ENCODE data around the gene GBA3. TPM values are rescaled to one million over a fixed set of nuclear protein-coding genes. Genes with fewer than 3 reads are reported as not detected.

GBA3 gene
- total and polyA plus RNA-seq, 2 of the 8 experiments (the other 6 are each of a cell fraction or from before 2014, with no cell fraction given) = not detected

- no peak for TF ChIP-seq RAD21 (IDR thresholded peaks at IDR 0.05 in 1 of 2, conservative IDR thresholded peaks at IDR 0.05 in 1 of 2; ENCODE audit: low read depth in 2 of 2, low read length in 2 of 2)
- no peak for TF ChIP-seq TAF1 (IDR thresholded peaks at IDR 0.05; ENCODE audit: low read depth, low read length)
- TF ChIP-seq SRF (IDR thresholded peaks at IDR 0.05; ENCODE audit: low read depth, low read length) = no peak
- no peak for TF ChIP-seq SIRT6 (IDR thresholded peaks at IDR 0.05; ENCODE audit: low read length)
- no peak for TF ChIP-seq BACH1 (IDR thresholded peaks at IDR 0.05; ENCODE audit: low read length)
- no peak for TF ChIP-seq KDM1A (IDR thresholded peaks at IDR 0.05; ENCODE audit: borderline replicate concordance, low read length)
- no peak for TF ChIP-seq HDAC2 (IDR thresholded peaks at IDR 0.05; ENCODE audit: borderline replicate concordance in 1 of 2, low read depth in 2 of 2, low read length in 2 of 2)
- TF ChIP-seq HDAC6 (IDR thresholded peaks at IDR 0.05; ENCODE audit: low read depth, low read length) = no peak
These were observed 51.8 kb downstream of the GBA3 start (continued) for GRCh38 chr4:22744478-22745062.
